ENCODE data around the gene LBHD2.

LBHD2 gene

DNA sequence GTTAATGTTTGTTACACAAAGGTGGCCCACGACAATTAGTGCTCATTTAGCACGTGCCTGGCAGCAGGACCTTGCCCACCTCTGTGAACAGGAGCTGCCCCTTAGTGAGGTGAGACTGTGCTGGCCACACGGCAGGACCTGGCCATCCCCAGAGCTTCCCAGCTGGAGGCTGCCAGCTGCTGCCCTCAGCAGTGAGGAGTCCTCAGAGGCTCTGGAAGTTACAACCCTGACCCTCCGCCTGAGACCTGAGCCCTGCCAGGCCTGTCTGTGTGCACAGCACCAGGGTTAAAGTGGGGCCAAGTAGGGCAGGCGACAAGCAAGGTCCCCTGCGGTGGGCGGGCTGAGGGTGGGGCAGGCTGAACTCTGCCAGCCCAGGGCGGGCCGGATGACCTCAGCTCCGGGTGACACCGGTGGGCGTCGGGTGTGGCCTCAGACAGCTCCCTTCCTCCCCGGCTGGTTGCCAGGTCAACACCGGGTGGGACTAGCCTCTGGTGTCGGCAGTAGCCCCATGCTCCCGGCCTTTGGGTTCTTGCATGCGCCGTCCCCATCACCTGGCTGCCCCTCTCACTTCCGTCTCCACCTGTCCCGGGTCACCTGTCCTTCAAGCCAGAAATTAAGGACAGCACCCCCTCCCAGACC is 9.2 kb upstream of the LBHD2 start:
- no peak for DNase-seq (ENCODE audit: extremely low read depth, low read depth)
- no peak for TF ChIP-seq CTCF (IDR thresholded peaks at IDR 0.05; ENCODE audit: low read depth, low read length)

GRCh38 chr14:103078420-103078749 is 5.6 kb upstream of the LBHD2 start:
- peak; percentile 81 for TF ChIP-seq CTCF (IDR thresholded peaks at IDR 0.05; ENCODE audit: low read depth, low read length)
- DNase-seq (ENCODE audit: extremely low read depth, low read depth), result peak; percentile 43

DNA sequence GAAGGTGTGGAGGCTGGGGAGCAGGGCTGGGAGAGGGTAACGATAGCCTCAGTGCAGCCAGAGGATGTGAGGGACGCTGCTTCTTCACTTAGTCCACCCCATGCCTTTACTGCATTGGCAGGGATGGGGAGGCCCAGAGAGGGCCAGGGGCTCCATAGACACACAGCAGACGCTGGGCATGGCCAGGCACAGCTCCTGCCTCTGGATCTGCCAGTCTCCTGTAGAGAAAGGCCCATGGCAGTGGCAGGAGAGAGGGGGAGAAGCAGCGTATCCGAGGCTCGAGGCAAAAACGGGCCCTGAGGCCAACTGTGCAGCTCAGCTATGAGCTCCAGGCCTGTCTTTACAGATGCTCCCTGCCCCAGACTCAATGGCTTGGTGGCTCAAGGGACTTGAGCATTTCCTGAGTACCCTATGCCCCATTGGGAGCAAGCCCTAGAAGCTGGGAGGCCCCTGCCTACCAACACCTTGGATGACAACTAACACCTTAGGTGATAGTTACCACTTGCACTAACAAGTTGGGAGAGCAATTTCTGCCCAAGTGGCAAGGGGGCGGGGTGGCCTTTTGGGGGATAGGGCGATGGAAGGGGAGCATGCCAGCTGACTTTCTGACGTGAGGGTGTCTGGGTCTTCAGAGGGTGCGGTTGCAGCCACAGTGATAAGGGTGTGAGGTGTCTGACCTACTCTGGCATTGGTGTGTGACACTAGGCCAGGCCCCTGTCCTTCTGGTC is 5.0 kb upstream of the LBHD2 start:
- DNase-seq (ENCODE audit: extremely low read depth, low read depth), result no peak
- TF ChIP-seq CTCF (IDR thresholded peaks at IDR 0.05; ENCODE audit: low read depth, low read length), result no peak

GRCh38 chr14:103081951-103082350 is 2.1 kb upstream of the LBHD2 start:
- no peak for TF ChIP-seq CTCF (IDR thresholded peaks at IDR 0.05; ENCODE audit: low read depth, low read length)

DNA sequence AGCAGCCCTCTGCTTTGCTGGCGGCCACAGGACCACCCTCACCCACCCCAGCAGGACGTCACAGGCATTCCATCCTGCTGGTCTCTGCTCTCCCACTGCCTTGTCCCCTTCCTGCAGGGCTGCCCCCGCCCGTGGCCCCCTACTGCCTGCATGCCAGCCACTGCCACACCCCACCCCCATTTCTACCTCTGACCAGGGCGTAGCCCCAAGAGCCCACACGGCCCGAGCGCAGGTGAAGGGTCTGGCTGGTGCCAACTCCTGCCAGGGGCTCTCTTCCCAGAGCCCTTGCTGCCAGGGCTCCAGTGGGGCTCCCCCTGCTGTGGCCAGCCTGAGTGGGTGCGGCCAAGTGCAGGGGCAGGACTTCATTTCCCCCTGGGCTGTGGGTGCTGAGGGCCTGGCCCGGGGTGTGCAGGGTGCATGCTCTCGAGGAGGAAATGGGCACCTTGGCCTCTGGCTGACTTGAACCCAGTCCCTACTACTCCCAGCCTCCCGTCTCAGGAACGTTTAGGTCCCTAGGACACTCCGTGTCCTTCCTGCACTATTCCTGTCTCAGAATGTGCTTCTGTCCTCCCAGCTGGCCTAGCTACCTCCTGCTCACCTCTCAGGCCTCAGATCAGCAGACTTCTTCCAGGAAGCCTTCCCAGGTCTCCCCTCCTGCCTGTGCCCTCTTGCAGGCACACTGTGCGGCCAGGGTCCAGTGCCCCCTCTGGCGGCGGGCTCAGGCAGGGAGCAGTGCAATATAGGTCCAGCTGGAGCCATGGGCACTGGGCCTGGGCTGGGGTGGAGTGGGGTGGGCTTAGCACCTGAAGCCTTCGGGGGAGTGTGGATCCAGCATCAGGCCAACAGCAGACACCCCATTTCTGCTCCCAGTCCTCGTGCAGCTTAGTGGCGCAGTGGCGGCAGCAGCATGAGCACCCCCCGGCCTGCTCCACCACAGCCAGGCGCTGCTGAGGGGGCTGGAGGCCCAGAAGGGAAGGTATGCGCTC is 1.4 kb downstream of the LBHD2 start:
- TF ChIP-seq CTCF (IDR thresholded peaks at IDR 0.05; ENCODE audit: low read depth, low read length), result peak; percentile 1
- no peak for DNase-seq (ENCODE audit: extremely low read depth, low read depth)

More at GRCh38 chr14:103081951-103082350, 2.1 kb upstream of the LBHD2 start:
- DNase-seq (ENCODE audit: extremely low read depth, low read depth), result no peak

- no peak for TF ChIP-seq CTCF (IDR thresholded peaks at IDR 0.05; ENCODE audit: low read depth, low read length)
- DNase-seq (ENCODE audit: extremely low read depth, low read depth), result no peak
Measured at GRCh38 chr14:103086771-103087342, 2.8 kb downstream of the LBHD2 start.
